ENCODE data around the gene GATA5.

DNA sequence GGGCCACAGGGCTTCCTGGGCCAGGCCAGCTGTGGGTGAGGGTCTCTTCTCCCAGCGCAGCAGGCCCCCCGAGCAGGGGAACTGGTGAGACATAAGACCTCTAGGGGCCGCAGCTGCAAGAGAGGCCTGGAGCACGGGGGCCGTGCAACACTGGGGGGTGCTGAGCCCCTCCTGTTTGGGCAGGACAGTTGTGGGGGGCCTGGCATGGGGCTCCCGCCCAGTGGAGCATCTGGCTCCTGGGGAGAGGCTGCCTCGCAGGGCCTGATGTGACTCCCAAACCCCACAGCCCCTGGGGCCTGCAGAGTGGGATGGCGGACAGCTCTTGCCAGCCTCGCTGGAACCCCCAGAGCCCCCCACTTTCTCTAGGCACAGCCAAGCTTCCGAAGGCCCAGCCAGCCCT lies 16.9 kb upstream of the GATA5 start:
- TF ChIP-seq SP1 (CRISPR knock-in tag; conservative IDR thresholded peaks at IDR 0.05): no peak
- TF ChIP-seq, protein P1, sequence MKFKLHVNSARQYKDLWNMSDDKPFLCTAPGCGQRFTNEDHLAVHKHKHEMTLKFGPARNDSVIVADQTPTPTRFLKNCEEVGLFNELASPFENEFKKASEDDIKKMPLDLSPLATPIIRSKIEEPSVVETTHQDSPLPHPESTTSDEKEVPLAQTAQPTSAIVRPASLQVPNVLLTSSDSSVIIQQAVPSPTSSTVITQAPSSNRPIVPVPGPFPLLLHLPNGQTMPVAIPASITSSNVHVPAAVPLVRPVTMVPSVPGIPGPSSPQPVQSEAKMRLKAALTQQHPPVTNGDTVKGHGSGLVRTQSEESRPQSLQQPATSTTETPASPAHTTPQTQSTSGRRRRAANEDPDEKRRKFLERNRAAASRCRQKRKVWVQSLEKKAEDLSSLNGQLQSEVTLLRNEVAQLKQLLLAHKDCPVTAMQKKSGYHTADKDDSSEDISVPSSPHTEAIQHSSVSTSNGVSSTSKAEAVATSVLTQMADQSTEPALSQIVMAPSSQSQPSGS (CRISPR knock-in tag; IDR thresholded peaks at IDR 0.05; ENCODE audit: borderline replicate concordance, low read depth): no peak
- TF ChIP-seq, protein P2, sequence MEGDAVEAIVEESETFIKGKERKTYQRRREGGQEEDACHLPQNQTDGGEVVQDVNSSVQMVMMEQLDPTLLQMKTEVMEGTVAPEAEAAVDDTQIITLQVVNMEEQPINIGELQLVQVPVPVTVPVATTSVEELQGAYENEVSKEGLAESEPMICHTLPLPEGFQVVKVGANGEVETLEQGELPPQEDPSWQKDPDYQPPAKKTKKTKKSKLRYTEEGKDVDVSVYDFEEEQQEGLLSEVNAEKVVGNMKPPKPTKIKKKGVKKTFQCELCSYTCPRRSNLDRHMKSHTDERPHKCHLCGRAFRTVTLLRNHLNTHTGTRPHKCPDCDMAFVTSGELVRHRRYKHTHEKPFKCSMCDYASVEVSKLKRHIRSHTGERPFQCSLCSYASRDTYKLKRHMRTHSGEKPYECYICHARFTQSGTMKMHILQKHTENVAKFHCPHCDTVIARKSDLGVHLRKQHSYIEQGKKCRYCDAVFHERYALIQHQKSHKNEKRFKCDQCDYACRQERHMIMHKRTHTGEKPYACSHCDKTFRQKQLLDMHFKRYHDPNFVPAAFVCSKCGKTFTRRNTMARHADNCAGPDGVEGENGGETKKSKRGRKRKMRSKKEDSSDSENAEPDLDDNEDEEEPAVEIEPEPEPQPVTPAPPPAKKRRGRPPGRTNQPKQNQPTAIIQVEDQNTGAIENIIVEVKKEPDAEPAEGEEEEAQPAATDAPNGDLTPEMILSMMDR (IDR thresholded peaks at IDR 0.05): no peak
- TF ChIP-seq FOXJ3 (CRISPR knock-in tag; IDR thresholded peaks at IDR 0.05; ENCODE audit: borderline replicate concordance): no peak
- TF ChIP-seq ETV6 (CRISPR knock-in tag; IDR thresholded peaks at IDR 0.05): no peak
- TF ChIP-seq FOXK1 (CRISPR knock-in tag; IDR thresholded peaks at IDR 0.05): no peak
- no peak for TF ChIP-seq TCF7 (CRISPR knock-in tag; IDR thresholded peaks at IDR 0.05; ENCODE audit: low read depth)
- TF ChIP-seq, protein P3, sequence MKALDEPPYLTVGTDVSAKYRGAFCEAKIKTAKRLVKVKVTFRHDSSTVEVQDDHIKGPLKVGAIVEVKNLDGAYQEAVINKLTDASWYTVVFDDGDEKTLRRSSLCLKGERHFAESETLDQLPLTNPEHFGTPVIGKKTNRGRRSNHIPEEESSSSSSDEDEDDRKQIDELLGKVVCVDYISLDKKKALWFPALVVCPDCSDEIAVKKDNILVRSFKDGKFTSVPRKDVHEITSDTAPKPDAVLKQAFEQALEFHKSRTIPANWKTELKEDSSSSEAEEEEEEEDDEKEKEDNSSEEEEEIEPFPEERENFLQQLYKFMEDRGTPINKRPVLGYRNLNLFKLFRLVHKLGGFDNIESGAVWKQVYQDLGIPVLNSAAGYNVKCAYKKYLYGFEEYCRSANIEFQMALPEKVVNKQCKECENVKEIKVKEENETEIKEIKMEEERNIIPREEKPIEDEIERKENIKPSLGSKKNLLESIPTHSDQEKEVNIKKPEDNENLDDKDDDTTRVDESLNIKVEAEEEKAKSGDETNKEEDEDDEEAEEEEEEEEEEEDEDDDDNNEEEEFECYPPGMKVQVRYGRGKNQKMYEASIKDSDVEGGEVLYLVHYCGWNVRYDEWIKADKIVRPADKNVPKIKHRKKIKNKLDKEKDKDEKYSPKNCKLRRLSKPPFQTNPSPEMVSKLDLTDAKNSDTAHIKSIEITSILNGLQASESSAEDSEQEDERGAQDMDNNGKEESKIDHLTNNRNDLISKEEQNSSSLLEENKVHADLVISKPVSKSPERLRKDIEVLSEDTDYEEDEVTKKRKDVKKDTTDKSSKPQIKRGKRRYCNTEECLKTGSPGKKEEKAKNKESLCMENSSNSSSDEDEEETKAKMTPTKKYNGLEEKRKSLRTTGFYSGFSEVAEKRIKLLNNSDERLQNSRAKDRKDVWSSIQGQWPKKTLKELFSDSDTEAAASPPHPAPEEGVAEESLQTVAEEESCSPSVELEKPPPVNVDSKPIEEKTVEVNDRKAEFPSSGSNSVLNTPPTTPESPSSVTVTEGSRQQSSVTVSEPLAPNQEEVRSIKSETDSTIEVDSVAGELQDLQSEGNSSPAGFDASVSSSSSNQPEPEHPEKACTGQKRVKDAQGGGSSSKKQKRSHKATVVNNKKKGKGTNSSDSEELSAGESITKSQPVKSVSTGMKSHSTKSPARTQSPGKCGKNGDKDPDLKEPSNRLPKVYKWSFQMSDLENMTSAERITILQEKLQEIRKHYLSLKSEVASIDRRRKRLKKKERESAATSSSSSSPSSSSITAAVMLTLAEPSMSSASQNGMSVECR (CRISPR knock-in tag; IDR thresholded peaks at IDR 0.05; ENCODE audit: borderline replicate concordance): no peak
- TF ChIP-seq JAZF1 (CRISPR knock-in tag; IDR thresholded peaks at IDR 0.05): no peak
- TF ChIP-seq NFYB (CRISPR knock-in tag; conservative IDR thresholded peaks at IDR 0.05; ENCODE audit: low read depth): no peak
- TF ChIP-seq NFE2L1 (CRISPR knock-in tag; IDR thresholded peaks at IDR 0.05): no peak
- TF ChIP-seq, protein P4, sequence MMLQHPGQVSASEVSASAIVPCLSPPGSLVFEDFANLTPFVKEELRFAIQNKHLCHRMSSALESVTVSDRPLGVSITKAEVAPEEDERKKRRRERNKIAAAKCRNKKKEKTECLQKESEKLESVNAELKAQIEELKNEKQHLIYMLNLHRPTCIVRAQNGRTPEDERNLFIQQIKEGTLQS (CRISPR knock-in tag; conservative IDR thresholded peaks at IDR 0.05): no peak
- TF ChIP-seq ZNF121 (CRISPR knock-in tag; IDR thresholded peaks at IDR 0.05): no peak
- TF ChIP-seq ZNF423 (CRISPR knock-in tag; IDR thresholded peaks at IDR 0.05): no peak

All from WTC11 (cell line).